HG03108 (cell line): ENCODE results near the gene MAP3K4.

ENCODE experiments used
- ATAC-seq: cut with Tn5 transposase; IDR thresholded peaks from one replicate; pipeline ENCODE4 v1.9.1; 2021; ENCODE audit warnings: moderate library complexity; ENCODE audit not compliant: unreplicated experiment

MAP3K4 gene

GRCh38 chr6:161162722-161163121, 171.2 kb downstream of the MAP3K4 start:
- no peak for ATAC-seq

- ATAC-seq = no peak
These were observed 172.1 kb downstream of the MAP3K4 start for GRCh38 chr6:161163466-161164181.

GRCh38 chr6:161164182-161164625, 172.6 kb downstream of the MAP3K4 start:
- ATAC-seq = no peak

GRCh38 chr6:161166176-161166575, 174.6 kb downstream of the MAP3K4 start:
- ATAC-seq = no peak

GRCh38 chr6:161166677-161167076, 175.1 kb downstream of the MAP3K4 start:
- no peak for ATAC-seq
